MV-4-11 (cell line): ENCODE measurements around the gene TTC28.
"Not testable (repeated sequence)": the region's sequence is repeated elsewhere in the genome, so short reads cannot be mapped to it uniquely, and the experiment has no call there.

ENCODE experiments used
- DNase-seq: peaks from one replicate; lab custom pipeline; 2025; lab: John Stamatoyannopoulos, UW

TTC28 gene

GRCh38 chr22:28488825-28489224 is 190.8 kb downstream of the TTC28 start:
- no peak for DNase-seq

- DNase-seq = no peak
These were observed 195.0 kb downstream of the TTC28 start for GRCh38 chr22:28484662-28485061.

GRCh38 chr22:28481725-28482124 is 197.9 kb downstream of the TTC28 start:
- DNase-seq = no peak

GRCh38 chr22:28480000-28480715 is 199.5 kb downstream of the TTC28 start:
- DNase-seq = no peak

- DNase-seq = no peak
These were observed 201.1 kb downstream of the TTC28 start for GRCh38 chr22:28478564-28478963.

GRCh38 chr22:28477556-28477955 is 202.1 kb downstream of the TTC28 start:
- no peak for DNase-seq

GRCh38 chr22:28474330-28474729 is 205.3 kb downstream of the TTC28 start:
- DNase-seq = no peak

- DNase-seq = no peak
These were observed 206.4 kb downstream of the TTC28 start for GRCh38 chr22:28473258-28473657.

GRCh38 chr22:28467055-28467454 is 212.6 kb downstream of the TTC28 start:
- DNase-seq = not testable (repeated sequence)

- DNase-seq = no peak
These were observed 213.2 kb downstream of the TTC28 start for GRCh38 chr22:28466399-28466798.

GRCh38 chr22:28465841-28466240 is 213.8 kb downstream of the TTC28 start:
- DNase-seq = no peak

GRCh38 chr22:28464127-28464526 is 215.5 kb downstream of the TTC28 start:
- no peak for DNase-seq

- not testable (repeated sequence) for DNase-seq
These were observed 216.2 kb downstream of the TTC28 start for GRCh38 chr22:28463408-28463807.

GRCh38 chr22:28462901-28463300 is 216.7 kb downstream of the TTC28 start:
- DNase-seq = no peak

- no peak for DNase-seq
These were observed 217.6 kb downstream of the TTC28 start for GRCh38 chr22:28462041-28462440.

- DNase-seq = no peak
These were observed 225.1 kb downstream of the TTC28 start for GRCh38 chr22:28454431-28455064.

- no peak for DNase-seq
These were observed 229.5 kb downstream of the TTC28 start for GRCh38 chr22:28450109-28450508.

GRCh38 chr22:28449041-28449440 is 230.6 kb downstream of the TTC28 start:
- DNase-seq = no peak

- no peak for DNase-seq
These were observed 231.0 kb downstream of the TTC28 start for GRCh38 chr22:28448625-28449024.

GRCh38 chr22:28444659-28445058 is 235.0 kb downstream of the TTC28 start:
- DNase-seq = no peak

GRCh38 chr22:28443526-28443876 is 236.1 kb downstream of the TTC28 start:
- peak; percentile 57 for DNase-seq

GRCh38 chr22:28442711-28443525 is 236.7 kb downstream of the TTC28 start:
- no peak for DNase-seq

GRCh38 chr22:28442264-28442710 is 237.4 kb downstream of the TTC28 start:
- DNase-seq = peak; percentile 62
